Measurements from ENCODE around the gene KCNK2. TPM values are rescaled to one million over a fixed set of nuclear protein-coding genes. Genes with fewer than 3 reads are reported as not detected.

The KCNK2 gene
- total RNA-seq, 2 experiments from 2014 or later, result not detected

- ChIA-PET CTCF (ENCODE audit: unreplicated experiment) (no interaction called here), POLR2A (interaction anchor here (0.6 kb wide), 1 partner anchor 1988 kb away, joined by 3 read pairs; no protein-coding TSS in a partner anchor)
- H3K9me2 ChIP-seq (ENCODE audit: insufficient read depth, low read length), result no peaks in the 10 kb centered on the region
- H3K9me3 ChIP-seq (ENCODE audit: low read length), result no peaks in the 10 kb centered on the region
- TF ChIP-seq CTCF (conservative IDR thresholded peaks at IDR 0.05; ENCODE audit: low read length) (no peak), EZH2phosphoT487 (IDR thresholded peaks at IDR 0.05; ENCODE audit: borderline replicate concordance, low read depth, low read length) (no peak)
- no peak overlapping the region for H3K27ac ChIP-seq (ENCODE audit: low read depth, low read length, poor library complexity, severe bottlenecking)
- BruUV-seq (replicated peaks), result no TSS peak
- no peak overlapping the region for H2AFZ ChIP-seq (ENCODE audit: low read length)
- no peaks in the 10 kb centered on the region for H4K20me1 ChIP-seq (ENCODE audit: insufficient read depth, low read length)
- H3K4me3 ChIP-seq (ENCODE audit: low read depth, low read length, poor library complexity, severe bottlenecking), result no peak overlapping the region
- DNase-seq (ENCODE audit: low spot score), result no peak
- H3K4me1 ChIP-seq (ENCODE audit: insufficient read depth, low read length, poor library complexity, severe bottlenecking), result no peaks in the 10 kb centered on the region
- no peaks in the 10 kb centered on the region for H3K36me3 ChIP-seq (ENCODE audit: insufficient read depth, low read length)
- intact Hi-C loops (cut with micrococcal nuclease; ENCODE audit: unreplicated experiment), result no loop called here
- H3K4me2 ChIP-seq (ENCODE audit: low read length), result no peak overlapping the region
- no peaks in the 10 kb centered on the region for H3K79me2 ChIP-seq (ENCODE audit: insufficient read depth, low read depth, low read length)
Measured at GRCh38 chr1:215226757-215227156, 144.2 kb downstream of the KCNK2 start.

GRCh38 chr1:215228193-215228592, 145.7 kb downstream of the KCNK2 start:
- POLR2A ChIA-PET, result no interaction called here
- Histone ChIP-seq H3K36me3 (ENCODE audit: insufficient read depth, low read length) (no peaks in the 10 kb centered on the region), H4K20me1 (ENCODE audit: insufficient read depth, low read length) (no peaks in the 10 kb centered on the region), H3K4me1 (ENCODE audit: insufficient read depth, low read length, poor library complexity, severe bottlenecking) (no peaks in the 10 kb centered on the region), H3K27ac (ENCODE audit: low read depth, low read length, poor library complexity, severe bottlenecking) (no peak overlapping the region), H3K9me3 (ENCODE audit: low read length) (no peaks in the 10 kb centered on the region), H2AFZ (ENCODE audit: low read length) (no peak overlapping the region), H3K4me3 (ENCODE audit: low read depth, low read length, poor library complexity, severe bottlenecking) (no peak overlapping the region), H3K4me2 (ENCODE audit: low read length) (no peak overlapping the region), H3K79me2 (ENCODE audit: insufficient read depth, low read depth, low read length) (no peaks in the 10 kb centered on the region), H3K9me2 (ENCODE audit: insufficient read depth, low read length) (no peaks in the 10 kb centered on the region)
- CTCF ChIA-PET (ENCODE audit: unreplicated experiment), result no interaction called here
- intact Hi-C loops (cut with micrococcal nuclease; ENCODE audit: unreplicated experiment), result no loop called here
- no peak for TF ChIP-seq EZH2phosphoT487 (IDR thresholded peaks at IDR 0.05; ENCODE audit: borderline replicate concordance, low read depth, low read length)
- TF ChIP-seq CTCF (conservative IDR thresholded peaks at IDR 0.05; ENCODE audit: low read length), result no peak
- no peak for DNase-seq (ENCODE audit: low spot score)
- no TSS peak for BruUV-seq (replicated peaks)

- intact Hi-C loops (cut with micrococcal nuclease; ENCODE audit: unreplicated experiment), result no loop called here
- Histone ChIP-seq H3K4me3 (ENCODE audit: low read depth, low read length, poor library complexity, severe bottlenecking) (no peak overlapping the region), H3K79me2 (ENCODE audit: insufficient read depth, low read depth, low read length) (no peaks in the 10 kb centered on the region), H3K36me3 (ENCODE audit: insufficient read depth, low read length) (no peaks in the 10 kb centered on the region), H3K4me2 (ENCODE audit: low read length) (no peak overlapping the region), H3K9me2 (ENCODE audit: insufficient read depth, low read length) (no peaks in the 10 kb centered on the region), H3K4me1 (ENCODE audit: insufficient read depth, low read length, poor library complexity, severe bottlenecking) (no peaks in the 10 kb centered on the region), H4K20me1 (ENCODE audit: insufficient read depth, low read length) (no peaks in the 10 kb centered on the region), H2AFZ (ENCODE audit: low read length) (no peak overlapping the region), H3K27ac (ENCODE audit: low read depth, low read length, poor library complexity, severe bottlenecking) (no peak overlapping the region), H3K9me3 (ENCODE audit: low read length) (no peaks in the 10 kb centered on the region)
- DNase-seq (ENCODE audit: low spot score), result no peak
- ChIA-PET CTCF (ENCODE audit: unreplicated experiment) (no interaction called here), POLR2A (no interaction called here)
- no TSS peak for BruUV-seq (replicated peaks)
- no peak for TF ChIP-seq CTCF (conservative IDR thresholded peaks at IDR 0.05; ENCODE audit: low read length)
- no peak for TF ChIP-seq EZH2phosphoT487 (IDR thresholded peaks at IDR 0.05; ENCODE audit: borderline replicate concordance, low read depth, low read length)
Measured at GRCh38 chr1:215241451-215241850, 158.9 kb downstream of the KCNK2 start.

All from OCI-LY7 (cell line).